RWPE1 (cell line): ENCODE measurements around the gene CCM2L.
"Not testable (repeated sequence)": the region's sequence is repeated elsewhere in the genome, so short reads cannot be mapped to it uniquely, and the experiment has no call there.

Experiments
- CTCF ChIA-PET: fragments of 350-600 bp; sonication (Branson Sonifier 250); formaldehyde crosslinking; extraction: SDS; loops from one replicate; lab custom pipeline; 2021; lab: Yijun Ruan, JAX
- POLR2A ChIA-PET: fragments of 400-600 bp; formaldehyde crosslinking; extraction: SDS; loops from one replicate; lab custom pipeline; 2020; ENCODE audit warnings: antibody characterized with exemption; ENCODE audit not compliant: low non-redundant PET; lab: Yijun Ruan, JAX
- DNase-seq: peaks from one replicate; pipeline ENCODE4 v3.0.0; 2012; ENCODE audit warnings: low spot score
- H3K27ac ChIP-seq: fragments of 450-650 bp; 2 replicates; pipeline ENCODE4 v1.5.1; 2017
- TF ChIP-seq, protein P1 (sequence below): fragments of 450-650 bp; conservative IDR thresholded peaks from 2 replicates; pipeline ENCODE4 v1.5.1; 2017; ENCODE audit warnings: low read depth, mild to moderate bottlenecking

Gene CCM2L

DNA sequence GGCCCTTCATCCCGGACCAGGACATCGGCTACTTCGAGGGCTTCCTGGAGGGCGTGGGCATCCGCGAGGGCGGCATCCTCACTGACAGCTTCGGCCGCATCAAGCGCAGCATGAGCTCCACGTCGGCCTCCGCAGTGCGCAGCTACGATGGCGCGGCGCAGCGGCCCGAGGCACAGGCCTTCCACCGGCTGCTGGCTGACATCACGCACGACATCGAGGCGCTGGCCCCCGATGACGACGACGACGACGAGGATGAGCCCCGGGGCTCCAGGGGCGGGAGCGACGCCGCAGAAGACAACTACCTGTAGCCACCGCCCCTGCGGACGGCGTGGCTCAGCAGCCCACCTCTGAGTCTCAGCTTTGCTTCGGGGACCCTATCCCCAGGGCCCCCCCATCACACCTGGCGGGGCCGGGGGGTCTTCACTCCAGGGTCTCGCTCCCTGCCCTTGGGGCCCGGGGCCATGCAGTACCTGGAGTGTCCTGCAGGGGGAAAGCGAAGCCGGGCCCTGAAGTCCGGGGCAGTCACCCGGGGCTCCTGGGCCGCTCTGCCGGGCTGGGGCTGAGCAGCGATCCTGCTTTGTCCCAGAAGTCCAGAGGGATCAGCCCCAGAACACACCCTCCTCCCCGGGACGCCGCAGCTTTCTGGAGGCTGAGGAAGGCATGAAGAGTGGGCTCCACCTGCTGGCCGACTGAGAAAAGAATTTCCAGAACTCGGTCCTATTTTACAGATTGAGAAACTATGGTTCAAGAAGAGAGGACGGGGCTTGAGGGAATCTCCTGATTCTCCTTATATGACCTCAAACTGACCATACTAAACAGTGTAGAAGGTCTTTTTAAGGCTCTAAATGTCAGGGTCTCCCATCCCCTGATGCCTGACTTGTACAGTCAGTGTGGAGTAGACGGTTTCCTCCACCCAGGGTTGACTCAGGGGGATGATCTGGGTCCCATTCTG, 21.0 kb downstream of the CCM2L start:
- POLR2A ChIA-PET: no interaction called here
- CTCF ChIA-PET: interaction anchor here (0.5 to 7.5 kb wide), 65 partner anchors 8 to 567 kb away, joined by 3 to 81 read pairs (median 4); partner anchors contain the start of genes HCK, PDRG1, TM9SF4 and XKR7
- peak; percentile 94 for DNase-seq
- TF ChIP-seq, protein P1, sequence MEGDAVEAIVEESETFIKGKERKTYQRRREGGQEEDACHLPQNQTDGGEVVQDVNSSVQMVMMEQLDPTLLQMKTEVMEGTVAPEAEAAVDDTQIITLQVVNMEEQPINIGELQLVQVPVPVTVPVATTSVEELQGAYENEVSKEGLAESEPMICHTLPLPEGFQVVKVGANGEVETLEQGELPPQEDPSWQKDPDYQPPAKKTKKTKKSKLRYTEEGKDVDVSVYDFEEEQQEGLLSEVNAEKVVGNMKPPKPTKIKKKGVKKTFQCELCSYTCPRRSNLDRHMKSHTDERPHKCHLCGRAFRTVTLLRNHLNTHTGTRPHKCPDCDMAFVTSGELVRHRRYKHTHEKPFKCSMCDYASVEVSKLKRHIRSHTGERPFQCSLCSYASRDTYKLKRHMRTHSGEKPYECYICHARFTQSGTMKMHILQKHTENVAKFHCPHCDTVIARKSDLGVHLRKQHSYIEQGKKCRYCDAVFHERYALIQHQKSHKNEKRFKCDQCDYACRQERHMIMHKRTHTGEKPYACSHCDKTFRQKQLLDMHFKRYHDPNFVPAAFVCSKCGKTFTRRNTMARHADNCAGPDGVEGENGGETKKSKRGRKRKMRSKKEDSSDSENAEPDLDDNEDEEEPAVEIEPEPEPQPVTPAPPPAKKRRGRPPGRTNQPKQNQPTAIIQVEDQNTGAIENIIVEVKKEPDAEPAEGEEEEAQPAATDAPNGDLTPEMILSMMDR: peak; percentile 100
- no peak overlapping the region for H3K27ac ChIP-seq

DNA sequence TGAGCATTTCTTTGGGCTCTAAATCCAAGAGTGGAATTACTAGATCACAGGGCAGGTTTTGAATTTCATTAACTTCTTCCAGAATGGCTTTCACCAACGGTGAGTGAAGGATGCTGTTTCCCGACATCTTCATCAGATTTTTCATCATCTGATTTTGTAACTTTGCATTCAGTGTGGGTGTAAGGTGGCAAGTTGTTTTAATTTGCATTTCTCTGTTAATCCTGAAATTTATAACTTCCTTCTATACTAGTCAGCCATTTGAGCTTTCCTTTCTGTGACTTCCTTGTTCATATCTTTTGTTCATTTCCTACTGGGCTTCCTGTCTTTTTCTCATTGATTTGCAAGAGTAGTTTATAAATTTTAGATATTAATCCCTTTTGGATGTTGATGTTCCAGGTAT, 23.1 kb downstream of the CCM2L start:
- ChIA-PET POLR2A (no interaction called here), CTCF (interaction anchor here (0.7 to 7.5 kb wide), 5 partner anchors 16 to 210 kb away, joined by 3 to 69 read pairs (median 29); no protein-coding TSS in a partner anchor)
- no peak overlapping the region for H3K27ac ChIP-seq
- DNase-seq: no peak
- TF ChIP-seq, protein P1: no peak

DNA sequence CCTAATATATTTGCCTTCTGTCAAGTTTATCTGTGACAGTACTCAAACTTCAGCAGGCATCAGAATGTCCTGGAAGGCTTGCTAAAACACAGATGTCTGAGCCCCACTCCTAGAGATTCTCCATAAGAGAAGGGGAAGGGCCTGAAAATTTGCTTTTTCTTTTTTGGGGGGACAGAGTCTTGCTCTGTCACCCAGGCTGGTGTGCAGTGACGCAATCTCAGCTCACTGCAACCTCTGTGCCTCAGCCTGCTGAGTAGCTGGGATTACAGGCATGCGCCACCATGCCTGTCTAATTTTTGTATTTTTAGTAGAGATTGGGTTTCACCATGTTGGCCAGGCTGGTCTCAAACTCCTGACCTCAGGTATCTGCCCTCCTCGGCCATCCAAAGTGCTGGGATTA, 23.5 kb downstream of the CCM2L start:
- DNase-seq, POLR2A ChIA-PET, H3K27ac ChIP-seq: not testable (repeated sequence)
- CTCF ChIA-PET: interaction anchor here (0.6 to 7.5 kb wide), 8 partner anchors 17 to 400 kb away, joined by 3 to 69 read pairs (median 5); no protein-coding TSS in a partner anchor

DNA sequence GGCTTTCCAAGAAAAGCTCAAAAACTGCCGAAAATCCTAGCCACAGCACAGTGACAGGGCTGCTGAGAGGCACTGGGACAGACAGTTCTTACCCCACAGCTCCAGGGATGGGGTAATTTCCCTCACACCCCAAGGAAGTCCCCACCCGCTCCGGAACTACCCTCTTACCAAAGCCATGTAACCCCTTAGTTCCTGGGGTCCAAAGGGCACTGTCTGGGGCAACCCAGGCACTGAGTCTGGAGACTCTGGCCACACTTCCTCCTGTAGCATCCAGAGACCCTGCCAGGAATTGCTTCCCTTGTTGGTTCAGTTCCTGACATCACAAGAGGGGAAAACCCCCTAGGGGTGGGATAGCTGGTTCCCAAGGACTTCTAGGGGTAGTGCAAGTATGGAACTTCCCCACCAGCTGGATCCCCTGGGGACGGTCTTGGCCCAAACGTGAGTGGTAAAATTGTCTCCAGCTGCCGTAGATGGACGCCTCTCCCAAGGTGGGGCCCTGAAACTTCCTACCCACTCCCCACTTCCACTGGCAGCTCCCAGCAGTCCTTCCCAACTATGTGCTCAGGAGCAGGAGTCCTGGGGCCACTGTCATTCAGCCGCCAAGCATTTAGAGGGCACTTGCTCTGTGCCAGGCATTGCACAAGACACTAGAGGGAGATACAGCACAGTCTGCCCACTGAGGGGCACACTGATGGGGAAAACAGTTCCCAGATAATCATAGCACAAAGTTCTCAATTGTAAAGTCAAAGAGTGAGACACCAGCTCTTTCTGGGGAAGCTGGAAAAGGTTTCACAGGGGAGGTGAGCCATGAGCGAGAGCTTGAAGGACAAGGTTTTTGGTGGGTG, 24.6 kb downstream of the CCM2L start:
- ChIA-PET CTCF (interaction anchor here (0.5 to 7.5 kb wide), 8 partner anchors 16 to 213 kb away, joined by 3 to 69 read pairs (median 4); no protein-coding TSS in a partner anchor), POLR2A (no interaction called here)
- DNase-seq: no peak
- TF ChIP-seq, protein P1: no peak; the same call in 1 of the 2 replicates
- H3K27ac ChIP-seq: no peak overlapping the region

DNA sequence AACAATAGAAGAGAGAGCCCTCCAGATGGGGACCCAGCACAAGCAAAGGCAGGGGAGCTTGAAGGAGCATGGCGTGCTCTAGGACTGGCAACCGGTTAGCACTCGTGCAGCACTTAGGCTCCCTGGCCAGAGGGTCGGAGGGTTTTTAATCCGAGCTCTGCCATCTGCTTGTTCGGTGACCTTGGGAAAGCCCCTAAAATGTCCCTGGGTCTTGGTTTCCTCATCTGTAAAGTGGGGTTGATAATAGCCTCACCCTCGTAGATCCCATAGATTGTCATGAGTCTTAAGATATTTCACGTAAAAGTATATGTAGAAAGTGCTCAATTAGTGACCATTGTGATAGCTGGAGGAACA, 25.2 kb downstream of the CCM2L start:
- CTCF ChIA-PET: interaction anchor here (0.5 to 7.5 kb wide), 8 partner anchors 16 to 213 kb away, joined by 3 to 69 read pairs (median 4); no protein-coding TSS in a partner anchor
- no peak overlapping the region for H3K27ac ChIP-seq
- TF ChIP-seq, protein P1: no peak
- DNase-seq: no peak
- POLR2A ChIA-PET: no interaction called here

DNA sequence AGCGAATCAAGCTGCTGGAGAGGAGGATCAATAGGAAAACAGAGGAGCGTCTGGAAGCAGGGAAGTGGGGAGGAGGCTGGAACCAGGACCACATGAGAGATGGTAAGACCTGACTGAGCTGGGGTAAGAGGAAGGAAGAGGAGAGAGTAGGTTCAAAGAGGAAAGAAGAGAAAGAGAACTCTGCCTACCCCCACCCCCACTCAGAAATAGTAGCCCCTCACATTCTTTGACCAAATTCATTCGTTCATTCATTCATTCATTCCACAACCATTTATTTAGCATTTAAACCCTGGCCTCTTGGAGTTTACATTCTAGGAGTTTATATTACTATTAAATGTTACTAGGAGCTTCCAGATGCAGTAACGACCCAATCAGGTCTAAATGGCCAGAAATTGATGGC, 26.0 kb downstream of the CCM2L start:
- CTCF ChIA-PET: interaction anchor here (1.0 to 7.5 kb wide), 5 partner anchors 19 to 213 kb away, joined by 3 to 69 read pairs (median 6); no protein-coding TSS in a partner anchor
- no peak overlapping the region for H3K27ac ChIP-seq
- DNase-seq: no peak
- TF ChIP-seq, protein P1: no peak
- POLR2A ChIA-PET: no interaction called here
